ENCODE data around the gene NFIC. TPM values are rescaled to one million over a fixed set of nuclear protein-coding genes. Genes with fewer than 3 reads are reported as not detected.
"Not testable (repeated sequence)": the region's sequence is repeated elsewhere in the genome, so short reads cannot be mapped to it uniquely, and the experiment has no call there.

NFIC gene
- total RNA-seq, 1 experiment from 2014 or later = 8.0 TPM

DNA sequence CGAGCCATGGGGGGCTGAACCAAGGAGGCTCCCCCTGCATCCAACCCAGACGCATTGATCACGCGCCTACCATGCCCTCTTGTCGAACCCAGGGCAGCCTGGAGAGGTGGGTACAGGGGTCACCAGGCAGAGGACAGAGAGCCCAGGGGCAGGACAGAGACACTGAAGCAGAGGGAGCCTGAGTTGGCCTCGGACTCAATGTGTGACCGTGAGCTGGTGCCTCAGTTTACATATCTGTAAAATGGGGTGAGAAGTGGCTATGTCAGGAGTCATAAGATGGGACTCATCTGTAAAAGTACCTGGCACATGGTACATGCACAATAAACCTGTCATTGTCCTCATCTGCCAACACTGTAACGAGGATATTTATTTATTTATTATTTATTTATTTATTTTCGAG is 24.1 kb upstream of the NFIC start:
- Histone ChIP-seq H3K27me3 (ENCODE audit: insufficient read depth, low read length) (no peaks in the 10 kb centered on the region), H3K79me1 (ENCODE audit: insufficient read depth, low read depth, low read length, poor library complexity, severe bottlenecking) (no peaks in the 10 kb centered on the region)
- DNase-seq = no peak

DNA sequence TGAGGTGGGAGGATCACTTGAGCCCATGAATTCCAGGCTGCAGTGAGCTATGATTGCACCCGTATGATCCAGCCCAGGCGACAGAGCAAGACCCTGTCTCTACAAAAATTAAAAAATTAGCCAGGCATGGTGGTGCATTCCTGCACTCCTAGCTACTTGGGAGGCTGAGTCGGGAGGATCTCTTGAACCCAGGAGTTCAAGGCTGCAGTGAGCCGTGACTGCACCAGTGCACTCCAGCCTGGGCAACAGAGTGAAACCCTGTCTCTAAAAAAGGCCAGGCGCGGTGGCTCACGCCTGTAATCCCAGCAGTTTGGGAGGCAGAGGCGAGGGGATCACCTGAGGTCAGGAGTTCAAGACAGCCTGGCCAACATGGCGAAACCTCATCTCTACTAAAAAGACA is 23.4 kb upstream of the NFIC start:
- H3K4me3 Mint-ChIP-seq; H4K5ac ChIP-seq (ENCODE audit: insufficient read length, low read depth, low read length); H3K79me2 ChIP-seq (ENCODE audit: insufficient read depth, low read length); H3K4me1 ChIP-seq (ENCODE audit: insufficient read depth, low read length); H3K9me3 ChIP-seq (ENCODE audit: control insufficient read depth, low read depth, low read length); H2AK5ac ChIP-seq (ENCODE audit: insufficient read length, low read length); H4K8ac ChIP-seq (replicated peaks; ENCODE audit: insufficient read length, low read depth, low read length); H3K79me1 ChIP-seq (ENCODE audit: insufficient read depth, low read depth, low read length, poor library complexity, severe bottlenecking); H3K4me2 ChIP-seq (ENCODE audit: insufficient read depth, insufficient read length, low read length); H2BK12ac ChIP-seq (ENCODE audit: insufficient read length, low read depth, low read length); H3K27me3 ChIP-seq (ENCODE audit: insufficient read depth, low read length); H3K23me2 ChIP-seq (ENCODE audit: insufficient read length, low read depth, low read length, poor library complexity, severe bottlenecking); H2BK20ac ChIP-seq (ENCODE audit: low read depth, low read length, poor library complexity, severe bottlenecking); H3T11ph ChIP-seq (ENCODE audit: low read length); H3K36me3 Mint-ChIP-seq (ENCODE audit: insufficient read depth in 1 of 3, low read depth in 3 of 3); H3K4ac ChIP-seq (ENCODE audit: low read depth, low read length); H3K4me1 Mint-ChIP-seq; H2BK15ac ChIP-seq (ENCODE audit: low read depth, low read length); H4K91ac ChIP-seq (ENCODE audit: insufficient read length, low read depth, low read length); DNase-seq; H2BK120ac ChIP-seq (ENCODE audit: low read depth, low read length, poor library complexity, severe bottlenecking); H3K27ac ChIP-seq (ENCODE audit: insufficient read length, low read depth, low read length); H3K56ac ChIP-seq (ENCODE audit: insufficient read length, low read depth, low read length); H2BK5ac ChIP-seq (ENCODE audit: insufficient read length, low read length); H3K27ac Mint-ChIP-seq; H3K18ac ChIP-seq (ENCODE audit: insufficient read length, low read depth, low read length); H3K14ac ChIP-seq (ENCODE audit: insufficient read depth, low read length); H3K9ac ChIP-seq (ENCODE audit: extremely low read depth, insufficient read length, low read length); H3K9me3 Mint-ChIP-seq; H2AFZ ChIP-seq (ENCODE audit: low read length); H3K23ac ChIP-seq (ENCODE audit: insufficient read length, low read depth, low read length); H4K20me1 ChIP-seq (ENCODE audit: control insufficient read depth, insufficient read depth, insufficient read length): not testable (repeated sequence)
- WGBS (ENCODE audit: extremely low coverage, insufficient read length, low lambda C conversion rate) = no CpG with 5 or more reads among the region's 9 CpGs
- peaks cover 59% of the 10 kb centered on the region for H3K27me3 Mint-ChIP-seq (ENCODE audit: low read depth)

More for the DNA sequence above, 24.1 kb upstream of the NFIC start:
- Histone ChIP-seq H3K56ac (ENCODE audit: insufficient read length, low read depth, low read length) (no peak overlapping the region), H3K4ac (ENCODE audit: low read depth, low read length) (no peak overlapping the region), H4K8ac (replicated peaks; ENCODE audit: insufficient read length, low read depth, low read length) (no peak overlapping the region), H3K23me2 (ENCODE audit: insufficient read length, low read depth, low read length, poor library complexity, severe bottlenecking) (no peaks in the 10 kb centered on the region), H3K9me3 (ENCODE audit: control insufficient read depth, low read depth, low read length) (no peaks in the 10 kb centered on the region), H3T11ph (ENCODE audit: low read length) (no peak overlapping the region), H2AK5ac (ENCODE audit: insufficient read length, low read length) (no peak overlapping the region), H2BK120ac (ENCODE audit: low read depth, low read length, poor library complexity, severe bottlenecking) (no peak overlapping the region), H2BK12ac (ENCODE audit: insufficient read length, low read depth, low read length) (no peak overlapping the region), H4K91ac (ENCODE audit: insufficient read length, low read depth, low read length) (no peak overlapping the region), H3K4me2 (ENCODE audit: insufficient read depth, insufficient read length, low read length) (no peak overlapping the region), H3K4me1 (ENCODE audit: insufficient read depth, low read length) (no peaks in the 10 kb centered on the region), H2BK15ac (ENCODE audit: low read depth, low read length) (no peak overlapping the region), H2AFZ (ENCODE audit: low read length) (no peak overlapping the region), H4K5ac (ENCODE audit: insufficient read length, low read depth, low read length) (no peak overlapping the region), H3K23ac (ENCODE audit: insufficient read length, low read depth, low read length) (no peak overlapping the region), H2BK20ac (ENCODE audit: low read depth, low read length, poor library complexity, severe bottlenecking) (no peak overlapping the region), H3K27ac (ENCODE audit: insufficient read length, low read depth, low read length) (no peak overlapping the region), H2BK5ac (ENCODE audit: insufficient read length, low read length) (no peak overlapping the region), H4K20me1 (ENCODE audit: control insufficient read depth, insufficient read depth, insufficient read length) (no peaks in the 10 kb centered on the region), H3K9ac (ENCODE audit: extremely low read depth, insufficient read length, low read length) (no peak overlapping the region), H3K79me2 (ENCODE audit: insufficient read depth, low read length) (no peaks in the 10 kb centered on the region), H3K14ac (ENCODE audit: insufficient read depth, low read length) (no peak overlapping the region), H3K18ac (ENCODE audit: insufficient read length, low read depth, low read length) (no peak overlapping the region)
- TF ChIP-seq, protein P1, sequence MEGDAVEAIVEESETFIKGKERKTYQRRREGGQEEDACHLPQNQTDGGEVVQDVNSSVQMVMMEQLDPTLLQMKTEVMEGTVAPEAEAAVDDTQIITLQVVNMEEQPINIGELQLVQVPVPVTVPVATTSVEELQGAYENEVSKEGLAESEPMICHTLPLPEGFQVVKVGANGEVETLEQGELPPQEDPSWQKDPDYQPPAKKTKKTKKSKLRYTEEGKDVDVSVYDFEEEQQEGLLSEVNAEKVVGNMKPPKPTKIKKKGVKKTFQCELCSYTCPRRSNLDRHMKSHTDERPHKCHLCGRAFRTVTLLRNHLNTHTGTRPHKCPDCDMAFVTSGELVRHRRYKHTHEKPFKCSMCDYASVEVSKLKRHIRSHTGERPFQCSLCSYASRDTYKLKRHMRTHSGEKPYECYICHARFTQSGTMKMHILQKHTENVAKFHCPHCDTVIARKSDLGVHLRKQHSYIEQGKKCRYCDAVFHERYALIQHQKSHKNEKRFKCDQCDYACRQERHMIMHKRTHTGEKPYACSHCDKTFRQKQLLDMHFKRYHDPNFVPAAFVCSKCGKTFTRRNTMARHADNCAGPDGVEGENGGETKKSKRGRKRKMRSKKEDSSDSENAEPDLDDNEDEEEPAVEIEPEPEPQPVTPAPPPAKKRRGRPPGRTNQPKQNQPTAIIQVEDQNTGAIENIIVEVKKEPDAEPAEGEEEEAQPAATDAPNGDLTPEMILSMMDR (conservative IDR thresholded peaks at IDR 0.05) = no peak
- no peak overlapping the region for H3K27ac Mint-ChIP-seq
- no peaks in the 10 kb centered on the region for H3K4me1 Mint-ChIP-seq
- H3K4me3 Mint-ChIP-seq = no peak overlapping the region
- peaks cover 52% of the 10 kb centered on the region for H3K27me3 Mint-ChIP-seq (ENCODE audit: low read depth)
- WGBS (ENCODE audit: extremely low coverage, insufficient read length, low lambda C conversion rate) = no CpG with 5 or more reads among the region's 9 CpGs
- no peaks in the 10 kb centered on the region for H3K36me3 Mint-ChIP-seq (ENCODE audit: insufficient read depth in 1 of 3, low read depth in 3 of 3)
- no peaks in the 10 kb centered on the region; a peak in 2 of 5 replicates for H3K9me3 Mint-ChIP-seq
